Skeletal muscle satellite cell (primary cell): ENCODE data around the gene BTBD3.
A peak's percentile ranks its signal among the peaks of the same experiment; 100 is the strongest.

Experiments used
- H3K27me3 ChIP-seq: 2 replicates; pipeline ENCODE4 v1.7.0; 2013; ENCODE audit warnings: low read length; ENCODE audit not compliant: control insufficient read depth, insufficient read depth
- H3K36me3 ChIP-seq: 2 replicates; pipeline ENCODE4 v1.7.0; 2013; ENCODE audit warnings: mild to moderate bottlenecking, control low read depth, low read length; ENCODE audit not compliant: insufficient read depth
- H3K4me1 ChIP-seq: 2 replicates; pipeline ENCODE4 v1.7.0; 2013; ENCODE audit warnings: low read length; ENCODE audit not compliant: control insufficient read depth, insufficient read depth
- H3K4me2 ChIP-seq: 2 replicates; pipeline ENCODE4 v1.7.0; 2013; ENCODE audit warnings: mild to moderate bottlenecking, low read length
- H3K4me3 ChIP-seq: 2 replicates; pipeline ENCODE4 v1.7.0; 2013; ENCODE audit warnings: low read length
- H3K9ac ChIP-seq: 2 replicates; pipeline ENCODE4 v1.7.0; 2013; ENCODE audit warnings: mild to moderate bottlenecking, low read depth, low read length, moderate library complexity
- H3K9me3 ChIP-seq: replicated peaks from 2 replicates; pipeline ENCODE4 v1.7.0; 2013; ENCODE audit warnings: mild to moderate bottlenecking, control low read depth, low read length

Gene BTBD3

DNA sequence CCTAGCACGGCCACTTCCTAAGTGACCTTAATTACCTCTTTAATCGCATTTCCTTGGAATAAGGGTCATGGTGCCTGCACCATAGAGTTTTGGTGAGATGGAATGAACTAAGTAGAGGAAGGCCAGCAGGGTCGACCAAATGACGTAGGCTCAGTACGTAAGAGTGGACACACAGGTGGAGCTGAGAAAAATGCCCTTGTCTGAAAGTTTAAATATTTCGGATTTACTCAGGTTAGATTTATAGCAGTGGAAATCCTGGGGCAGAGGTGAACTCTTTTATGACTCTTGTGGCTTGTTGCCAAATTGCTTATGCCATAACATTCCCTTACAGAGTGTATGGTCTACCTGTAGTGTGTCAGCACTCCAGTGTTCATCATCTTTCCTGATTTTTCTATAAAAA is 23.6 kb upstream of the BTBD3 start:
- no peak overlapping the region for H3K4me3 ChIP-seq
- no peaks in the 10 kb centered on the region for H3K9me3 ChIP-seq
- peak overlapping the region; percentile 28 for H3K4me2 ChIP-seq
- peaks cover 33% of the 10 kb centered on the region for H3K4me1 ChIP-seq
- no peak overlapping the region for H3K9ac ChIP-seq
- no peaks in the 10 kb centered on the region for H3K27me3 ChIP-seq
- H3K36me3 ChIP-seq = no peaks in the 10 kb centered on the region

DNA sequence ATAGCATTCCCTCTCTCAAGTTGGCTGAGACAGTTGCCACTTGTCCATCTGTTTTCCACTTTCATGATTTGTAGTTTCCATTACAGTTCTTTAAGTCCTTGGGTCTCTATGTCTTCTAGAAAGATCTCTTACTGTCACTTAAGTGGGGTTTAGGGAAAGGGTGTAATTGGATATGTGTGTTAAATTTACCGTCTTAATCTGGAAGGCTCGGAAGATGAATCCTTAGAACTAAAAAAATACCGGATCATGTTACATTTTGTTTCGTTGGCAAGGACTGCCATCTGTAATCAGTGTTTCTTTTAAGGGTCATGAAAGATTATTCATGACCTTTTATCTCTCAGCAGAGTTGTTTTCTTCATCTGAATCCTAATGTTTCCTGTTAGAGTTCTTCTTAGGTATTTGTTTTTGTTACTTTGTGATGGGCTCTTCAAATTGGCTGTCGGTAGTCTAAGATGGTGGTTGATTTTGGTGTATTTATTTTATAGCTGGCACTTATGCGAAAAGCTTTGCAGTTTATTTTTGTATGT is 21.8 kb upstream of the BTBD3 start:
- Histone ChIP-seq H3K4me2 (peak overlapping the region; percentile 66), H3K9me3 (no peaks in the 10 kb centered on the region), H3K4me1 (peaks cover 28% of the 10 kb centered on the region), H3K27me3 (no peaks in the 10 kb centered on the region), H3K4me3 (peak overlapping the region; percentile 47), H3K36me3 (no peaks in the 10 kb centered on the region), H3K9ac (no peak overlapping the region)

DNA sequence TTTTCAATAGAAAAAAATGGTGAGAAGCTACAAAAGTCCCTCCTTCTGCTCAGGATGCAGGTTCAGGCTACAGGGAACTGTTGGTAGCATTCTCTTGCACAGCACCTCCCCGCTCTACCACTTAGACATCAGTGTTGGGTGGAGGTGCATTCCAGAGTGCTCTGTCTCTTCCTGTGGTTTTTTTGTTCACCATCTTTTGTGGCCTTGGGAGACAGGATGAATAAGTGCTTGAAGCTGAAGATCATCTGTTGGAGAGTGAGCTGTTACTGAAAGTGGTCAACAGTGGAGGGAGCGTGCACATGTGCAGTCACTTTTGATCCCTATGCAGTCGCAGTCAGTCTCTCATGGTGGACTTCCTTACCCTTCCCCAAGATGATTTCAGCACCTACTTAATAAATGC is 16.6 kb upstream of the BTBD3 start:
- Histone ChIP-seq H3K9me3 (no peaks in the 10 kb centered on the region), H3K4me1 (peaks cover 22% of the 10 kb centered on the region), H3K4me2 (peak overlapping the region; percentile 45), H3K9ac (no peak overlapping the region), H3K27me3 (no peaks in the 10 kb centered on the region), H3K4me3 (no peak overlapping the region), H3K36me3 (no peaks in the 10 kb centered on the region)

DNA sequence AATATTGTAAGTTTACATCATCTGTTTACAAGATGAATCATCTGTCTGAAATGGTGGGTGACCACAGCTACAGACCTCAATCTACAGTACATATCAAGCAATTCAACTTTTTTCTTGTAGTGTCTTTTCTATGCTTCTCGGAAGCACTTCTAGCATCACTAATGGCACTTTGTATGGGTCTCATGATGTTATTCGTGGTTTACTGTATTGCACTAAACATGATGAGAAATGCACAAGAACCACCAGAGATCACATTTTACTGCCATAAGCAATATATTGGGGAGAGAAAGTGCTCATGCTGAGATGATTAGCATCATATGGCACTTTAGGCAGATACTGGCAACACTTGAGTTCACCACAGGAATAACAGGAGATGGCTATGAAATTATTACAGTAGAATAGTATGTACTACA is 15.4 kb upstream of the BTBD3 start:
- no peak overlapping the region for H3K9ac ChIP-seq
- H3K9me3 ChIP-seq = no peaks in the 10 kb centered on the region
- peaks cover 20% of the 10 kb centered on the region for H3K4me1 ChIP-seq
- H3K36me3 ChIP-seq = no peaks in the 10 kb centered on the region
- H3K4me2 ChIP-seq = peak overlapping the region; percentile 51
- no peak overlapping the region for H3K4me3 ChIP-seq
- no peaks in the 10 kb centered on the region for H3K27me3 ChIP-seq

DNA sequence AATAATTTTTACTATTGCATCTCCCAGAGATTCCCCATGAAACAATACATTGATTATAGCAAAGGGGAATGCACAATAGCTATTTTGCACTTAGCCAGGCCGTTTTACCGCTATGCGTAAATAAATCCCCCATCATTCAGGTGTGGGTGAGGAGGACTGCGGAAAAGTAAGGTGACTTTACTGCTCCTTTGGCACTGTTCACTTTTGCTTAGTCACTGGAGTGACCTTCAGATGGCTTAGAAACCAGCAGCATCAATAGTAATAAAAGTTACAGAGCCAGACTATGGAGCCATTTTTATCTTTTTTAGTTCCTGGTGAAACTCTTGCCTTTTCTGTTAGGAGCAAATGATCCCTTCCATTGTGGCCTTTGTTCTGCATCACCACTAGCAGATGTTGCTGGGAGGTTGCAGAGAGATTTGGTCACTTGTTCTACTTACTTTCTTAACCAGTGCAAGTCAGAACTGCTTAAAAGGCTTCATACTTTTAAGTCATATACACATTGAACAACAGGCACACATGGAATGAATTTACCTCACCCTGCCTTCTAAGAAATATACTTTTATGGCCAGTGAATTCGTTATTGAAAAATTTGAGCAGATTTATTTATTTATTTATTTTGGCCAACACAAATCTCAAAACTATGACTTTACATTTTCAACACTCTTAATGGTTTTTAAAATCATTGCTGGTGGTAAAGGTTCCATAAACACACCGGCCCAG is 12.1 kb upstream of the BTBD3 start:
- no peak overlapping the region for H3K4me2 ChIP-seq
- H3K36me3 ChIP-seq = no peaks in the 10 kb centered on the region
- no peak overlapping the region for H3K4me3 ChIP-seq
- peaks cover 24% of the 10 kb centered on the region for H3K4me1 ChIP-seq
- no peaks in the 10 kb centered on the region for H3K9me3 ChIP-seq
- no peaks in the 10 kb centered on the region for H3K27me3 ChIP-seq
- no peak overlapping the region for H3K9ac ChIP-seq

DNA sequence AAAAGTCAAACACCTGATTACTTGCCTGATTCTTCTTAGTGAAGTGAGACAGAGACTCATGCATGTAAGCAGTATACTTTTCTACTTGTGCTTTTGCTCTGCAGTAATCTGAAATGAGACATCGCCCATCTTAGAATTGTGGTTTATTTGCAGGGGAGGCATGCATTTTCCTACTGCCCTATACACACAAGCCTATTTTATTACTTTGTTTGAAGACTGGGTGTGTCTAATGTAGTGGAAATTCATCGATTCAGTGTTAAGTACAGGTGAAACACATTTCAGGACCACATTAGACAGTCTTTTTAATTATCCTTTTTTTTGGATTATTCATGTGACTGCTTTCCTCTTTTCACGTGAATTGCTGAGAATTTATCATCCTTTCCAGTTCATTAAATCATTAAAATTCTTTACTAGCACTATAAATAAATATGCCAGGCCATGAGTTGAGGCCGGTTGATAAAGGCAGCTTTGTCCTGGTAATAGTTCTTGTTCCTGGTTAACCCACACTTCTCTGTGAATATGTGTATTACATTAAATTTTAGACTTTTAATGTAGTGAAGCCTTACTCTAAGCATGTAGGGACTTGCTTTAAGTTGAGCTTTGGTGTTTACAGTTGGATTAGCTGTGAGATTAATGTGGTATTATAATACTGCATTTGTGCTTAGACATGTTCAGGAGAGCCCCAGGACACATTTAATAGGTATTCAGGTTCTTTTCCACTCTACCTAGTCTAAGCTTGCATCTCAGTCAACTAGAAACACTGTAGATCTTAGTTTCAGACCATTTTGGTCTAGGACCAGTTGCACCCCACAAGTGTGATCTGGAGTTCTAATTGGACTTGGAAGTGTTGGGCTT is 10.8 kb upstream of the BTBD3 start:
- H3K9me3 ChIP-seq = no peaks in the 10 kb centered on the region
- H3K4me2 ChIP-seq = no peak overlapping the region
- H3K9ac ChIP-seq = no peak overlapping the region
- no peaks in the 10 kb centered on the region for H3K36me3 ChIP-seq
- H3K4me3 ChIP-seq = no peak overlapping the region
- H3K27me3 ChIP-seq = no peaks in the 10 kb centered on the region
- peaks cover 13% of the 10 kb centered on the region for H3K4me1 ChIP-seq

DNA sequence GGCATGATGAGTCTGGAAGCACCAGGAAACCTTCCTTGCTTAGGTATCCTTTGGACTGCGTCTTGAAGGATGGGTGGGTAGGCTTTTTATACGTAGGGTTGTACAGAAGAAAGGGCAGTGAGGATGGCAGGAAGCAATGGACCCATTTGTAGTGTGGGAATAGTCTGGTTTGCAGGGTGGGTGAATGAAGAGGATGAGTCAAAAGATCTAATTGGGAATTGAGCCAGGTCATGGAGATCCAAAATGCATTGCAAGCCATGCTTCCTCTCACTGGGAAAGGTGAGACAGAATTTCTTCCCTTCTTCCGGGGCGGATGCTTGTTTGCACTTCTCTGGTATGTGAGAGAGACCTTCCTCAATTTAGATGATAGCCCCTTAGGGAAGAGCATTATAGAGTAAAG is 10.1 kb upstream of the BTBD3 start:
- Histone ChIP-seq H3K4me1 (peaks cover 5% of the 10 kb centered on the region), H3K36me3 (no peaks in the 10 kb centered on the region), H3K9ac (no peak overlapping the region), H3K4me3 (no peak overlapping the region), H3K9me3 (no peaks in the 10 kb centered on the region), H3K4me2 (no peak overlapping the region), H3K27me3 (no peaks in the 10 kb centered on the region)

DNA sequence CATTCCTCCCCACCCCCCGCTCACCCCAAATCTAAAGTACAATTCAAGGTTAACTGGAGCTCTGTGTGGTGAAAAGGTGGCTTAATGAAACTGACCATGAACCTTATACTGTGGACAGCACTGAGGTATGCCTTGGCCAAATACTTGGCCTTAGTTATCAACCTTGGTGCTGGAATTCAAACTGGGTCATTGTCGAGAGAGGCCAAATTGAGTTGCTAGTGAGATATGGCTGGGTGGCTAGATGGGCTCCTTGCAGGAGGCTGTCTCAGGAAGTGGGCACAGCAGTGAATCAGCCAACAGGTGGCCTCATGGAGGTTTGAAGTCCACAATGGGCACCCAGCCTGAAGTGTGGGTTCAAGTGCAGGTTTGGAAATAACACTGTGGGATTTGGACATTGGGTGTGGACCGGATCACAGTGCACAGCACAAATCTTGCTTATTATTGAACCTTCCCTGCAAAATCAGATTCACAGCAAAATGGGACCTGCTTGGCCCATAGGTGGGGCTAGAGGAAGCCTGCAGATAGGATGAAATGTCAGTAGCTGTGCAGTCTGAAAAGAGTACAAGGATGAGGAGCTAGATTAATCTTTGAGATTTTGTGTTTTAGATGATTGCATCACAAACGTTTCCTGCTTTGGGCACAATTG is 5.6 kb upstream of the BTBD3 start:
- H3K36me3 ChIP-seq = no peaks in the 10 kb centered on the region
- H3K4me2 ChIP-seq = no peak overlapping the region
- no peak overlapping the region for H3K9ac ChIP-seq
- H3K27me3 ChIP-seq = no peaks in the 10 kb centered on the region
- H3K4me1 ChIP-seq = peaks cover 4% of the 10 kb centered on the region
- H3K9me3 ChIP-seq = no peaks in the 10 kb centered on the region
- H3K4me3 ChIP-seq = no peak overlapping the region

DNA sequence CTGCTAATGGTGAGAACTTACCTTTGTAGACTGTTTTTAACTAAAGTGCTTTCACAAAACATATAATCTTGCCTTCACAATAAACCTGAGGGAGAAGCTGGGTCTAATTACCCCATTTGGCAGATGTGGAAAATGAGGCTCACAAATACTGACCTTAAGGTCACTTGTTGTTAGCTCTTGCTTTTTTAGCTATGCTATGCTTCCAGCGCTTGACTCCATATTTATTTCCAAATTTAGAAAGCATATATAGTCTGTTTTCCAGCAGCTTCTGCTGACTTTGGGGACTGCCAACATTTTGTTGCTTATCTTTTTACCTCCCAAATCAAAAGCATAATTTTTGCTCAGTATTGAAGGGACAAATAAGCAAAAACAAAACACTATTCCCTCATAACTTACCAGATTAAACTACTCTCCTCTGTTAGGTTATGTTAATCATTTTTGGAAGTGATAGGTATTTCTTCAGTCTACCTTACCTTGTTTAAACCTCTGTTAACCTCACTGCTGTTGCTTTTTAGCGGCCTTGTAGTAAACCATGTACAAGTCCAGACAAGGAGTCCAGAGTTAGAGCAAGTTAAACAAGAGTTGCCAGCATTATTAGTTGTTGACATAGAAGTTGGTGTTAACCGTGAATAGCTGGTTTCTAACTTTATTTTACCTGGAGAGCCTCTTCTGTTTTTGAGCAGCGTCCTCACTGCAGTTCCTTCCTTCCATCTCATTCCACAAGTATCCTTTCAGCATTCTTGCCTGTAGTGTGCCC is 4.9 kb upstream of the BTBD3 start:
- Histone ChIP-seq H3K36me3 (no peaks in the 10 kb centered on the region), H3K4me2 (no peak overlapping the region), H3K4me3 (no peak overlapping the region), H3K27me3 (no peaks in the 10 kb centered on the region), H3K9me3 (no peaks in the 10 kb centered on the region), H3K9ac (no peak overlapping the region), H3K4me1 (peaks cover 2% of the 10 kb centered on the region)

DNA sequence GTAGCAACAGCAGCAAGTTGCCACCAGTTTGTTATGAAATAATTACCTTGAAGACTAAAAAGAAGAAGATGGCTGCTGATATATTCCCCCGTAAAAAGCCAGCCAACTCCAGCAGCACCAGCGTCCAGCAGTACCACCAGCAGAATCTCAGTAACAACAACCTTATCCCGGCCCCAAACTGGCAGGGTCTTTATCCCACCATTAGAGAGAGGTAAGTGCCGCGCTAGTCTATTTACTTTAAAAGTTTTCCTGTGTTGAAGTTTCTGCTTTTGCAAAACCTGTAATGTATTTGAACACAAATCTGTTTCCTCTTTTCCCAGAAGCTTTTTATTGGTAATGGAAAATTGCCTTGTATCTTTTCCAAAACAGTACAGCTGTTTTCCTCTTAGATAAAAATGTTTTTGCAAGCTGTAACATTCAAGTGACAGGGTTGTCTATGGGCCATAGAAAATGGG is 725 bp downstream of the BTBD3 start:
- no peaks in the 10 kb centered on the region for H3K27me3 ChIP-seq
- peaks cover 18% of the 10 kb centered on the region for H3K4me1 ChIP-seq
- H3K9me3 ChIP-seq = no peaks in the 10 kb centered on the region
- H3K36me3 ChIP-seq = peaks cover 15% of the 10 kb centered on the region
- peak overlapping the region; percentile 12 for H3K9ac ChIP-seq
- H3K4me2 ChIP-seq = peak overlapping the region; percentile 65
- peak overlapping the region; percentile 48 for H3K4me3 ChIP-seq

DNA sequence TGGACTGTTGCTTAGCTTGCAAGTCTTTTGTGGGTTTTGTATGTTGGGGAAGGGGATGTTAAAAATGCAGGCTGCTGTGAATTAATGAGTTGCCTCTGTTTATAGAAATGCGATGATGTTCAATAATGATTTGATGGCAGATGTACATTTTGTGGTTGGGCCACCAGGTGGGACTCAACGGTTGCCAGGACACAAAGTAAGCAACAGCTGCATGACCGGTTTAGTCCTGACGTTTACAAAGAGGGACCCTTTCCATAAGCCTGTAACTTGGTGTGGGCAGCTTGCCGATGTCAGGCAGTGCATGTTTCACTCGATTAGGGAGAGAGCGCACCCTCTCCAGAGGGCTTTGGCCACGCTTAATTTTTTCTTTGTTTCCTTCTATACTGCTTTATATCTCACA is 1.3 kb downstream of the BTBD3 start:
- H3K4me3 ChIP-seq = peak overlapping the region; percentile 48
- H3K4me2 ChIP-seq = peak overlapping the region; percentile 65
- peak overlapping the region; percentile 12 for H3K9ac ChIP-seq
- peaks cover 18% of the 10 kb centered on the region for H3K4me1 ChIP-seq
- H3K36me3 ChIP-seq = peaks cover 21% of the 10 kb centered on the region
- H3K27me3 ChIP-seq = no peaks in the 10 kb centered on the region
- no peaks in the 10 kb centered on the region for H3K9me3 ChIP-seq
